Body of pancreas (tissue), 4 donors: ENCODE data around the gene ZNF644.

ENCODE experiments used
- CTCF ChIP-seq, 7 experiments: fragments of 450-650 bp in 4 of 7; fragments of 200-600 bp in 3 of 7; sonication (generic) in 3 of 7; IDR thresholded peaks; one replicate each; pipeline ENCODE4 v1.5.1; 2016 to 2019; ENCODE audit warnings: antibody characterized with exemption in 7 of 7
- POLR2A ChIP-seq, 3 donors: fragments of 450-650 bp; IDR thresholded peaks; one replicate each; pipeline ENCODE4 v1.6.1; 2016; ENCODE audit warnings: antibody characterized with exemption in 3 of 3, mild to moderate bottlenecking in 2 of 3

DNA sequence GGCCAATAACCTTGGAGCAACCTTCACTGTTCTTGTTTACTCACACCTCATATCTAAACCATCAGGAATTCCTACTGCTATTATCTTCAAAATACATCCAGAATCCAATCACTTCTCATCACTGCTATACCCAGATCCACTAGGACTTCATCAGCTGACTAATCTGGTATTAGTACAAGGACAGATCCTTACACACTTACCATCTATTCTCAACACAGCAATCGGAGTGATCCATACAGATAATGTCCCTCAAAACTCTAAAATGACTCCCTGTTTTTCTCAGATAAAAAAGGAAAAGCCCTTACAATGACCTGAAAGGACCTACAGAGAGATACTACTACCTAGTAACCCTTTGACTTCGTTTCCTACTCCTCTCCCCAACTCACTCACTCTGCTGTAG, 70.8 kb downstream of the ZNF644 start:
- TF ChIP-seq POLR2A (IDR thresholded peaks at IDR 0.05) (no peak), CTCF (IDR thresholded peaks at IDR 0.05) (no peak)
